KOPT-K1 (cell line): ENCODE data around the gene PRKAG2.

Experiments used
- H3K27ac ChIP-seq: fragments of 200-600 bp; sonication (generic); 2 replicates; pipeline ENCODE4 v1.5.1; 2016; ENCODE audit warnings: antibody characterized with exemption, mild to moderate bottlenecking, low read depth, low read length; ENCODE audit not compliant: poor library complexity, severe bottlenecking
- H3K36me3 ChIP-seq: fragments of 200-600 bp; sonication (generic); 2 replicates; pipeline ENCODE4 v1.5.1; 2017; ENCODE audit warnings: antibody characterized with exemption, mild to moderate bottlenecking, low read length, moderate library complexity; ENCODE audit not compliant: insufficient read depth
- H3K9me3 ChIP-seq: fragments of 200-600 bp; sonication (generic); 2 replicates; pipeline ENCODE4 v1.5.1; 2017; ENCODE audit warnings: antibody characterized with exemption, low read length, mild to moderate bottlenecking; ENCODE audit not compliant: insufficient read depth, poor library complexity, severe bottlenecking

The PRKAG2 gene

DNA sequence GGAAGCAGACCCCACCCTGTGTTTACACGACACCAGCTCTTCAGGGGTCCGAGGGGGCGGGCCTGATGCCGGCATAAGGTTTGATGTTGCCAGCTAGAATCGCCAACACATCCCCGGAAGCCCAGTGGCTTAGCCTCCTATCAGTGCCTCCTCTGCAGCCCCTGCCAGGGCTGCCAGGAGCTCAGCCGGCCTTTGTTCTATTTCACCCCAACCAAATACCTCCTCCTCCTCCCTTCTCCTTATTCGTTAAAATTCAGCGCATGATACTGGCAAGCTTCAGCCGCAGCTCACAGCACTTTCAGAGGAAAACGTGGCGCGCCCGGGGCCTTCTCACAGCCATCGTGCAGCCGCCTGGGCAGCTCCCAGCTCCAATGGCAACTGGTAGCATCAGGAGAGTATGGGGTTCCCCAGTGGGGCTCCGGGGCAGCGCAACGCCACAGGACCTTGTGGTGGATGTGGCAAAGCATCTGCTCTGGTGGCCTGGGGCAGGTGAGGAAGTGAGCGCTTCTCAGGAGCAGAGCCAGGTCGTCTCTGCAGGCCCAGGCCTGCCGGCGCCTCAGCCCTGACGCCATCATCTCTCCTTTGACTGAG is 180.9 kb downstream of the PRKAG2 start:
- H3K9me3 ChIP-seq: no peaks in the 10 kb centered on the region
- no peaks in the 10 kb centered on the region for H3K36me3 ChIP-seq
- no peak overlapping the region for H3K27ac ChIP-seq

DNA sequence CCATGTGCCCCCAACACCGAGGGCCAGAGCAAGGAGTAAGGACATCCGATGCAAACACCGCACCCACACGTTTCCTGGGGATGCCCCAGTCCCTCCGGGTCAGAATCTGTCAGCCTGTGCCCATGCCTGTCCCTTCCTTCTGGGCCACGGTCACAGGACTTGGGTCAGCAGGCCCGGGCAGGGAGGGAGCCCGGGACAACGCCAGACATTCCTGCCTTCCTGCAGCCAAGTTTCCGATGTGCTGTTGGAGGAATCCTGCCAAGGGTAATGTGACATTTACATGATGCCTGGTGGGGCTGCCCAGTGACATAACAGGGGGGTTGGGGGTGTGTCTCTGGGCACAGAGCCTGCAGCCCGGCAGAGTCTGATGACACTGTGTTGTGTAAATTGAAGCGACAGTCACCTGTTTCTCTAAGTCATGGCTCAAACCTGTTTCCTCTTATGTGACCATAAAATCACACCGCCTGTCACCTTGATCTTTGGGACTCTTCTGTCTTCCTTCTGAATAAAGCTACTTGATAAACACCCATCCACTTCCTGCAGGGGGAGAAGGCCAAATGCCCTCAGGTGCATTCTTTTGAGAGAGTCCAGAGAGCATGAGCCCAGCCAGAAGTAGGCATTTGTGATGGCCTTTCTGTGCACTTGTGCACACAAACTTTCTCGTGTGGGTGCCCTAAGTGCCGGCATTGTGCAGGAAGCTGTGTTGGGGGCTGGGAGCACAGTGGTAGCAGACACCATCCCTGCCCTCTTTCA is 181.9 kb downstream of the PRKAG2 start:
- Histone ChIP-seq H3K27ac (no peak overlapping the region), H3K9me3 (no peaks in the 10 kb centered on the region), H3K36me3 (no peaks in the 10 kb centered on the region)

DNA sequence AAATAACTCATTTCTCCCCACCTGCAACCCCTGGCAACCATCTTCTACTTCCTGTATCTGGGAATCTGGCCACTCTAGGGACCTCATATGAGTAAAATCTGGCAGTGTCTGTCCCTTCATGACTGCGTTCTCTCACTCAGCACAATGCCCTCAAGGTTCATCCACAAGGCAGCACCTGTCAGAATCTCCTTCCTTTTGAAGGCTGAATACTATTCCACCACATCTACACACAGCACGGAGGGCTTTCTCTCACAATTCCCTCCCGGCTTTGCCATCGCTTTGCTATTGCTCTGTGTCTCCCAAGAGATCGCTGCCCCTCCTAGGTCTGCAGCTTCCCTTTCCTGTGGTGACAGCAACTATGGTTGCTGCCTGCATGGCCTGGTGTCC is 182.5 kb downstream of the PRKAG2 start:
- H3K27ac ChIP-seq: no peak overlapping the region
- H3K36me3 ChIP-seq: no peaks in the 10 kb centered on the region
- H3K9me3 ChIP-seq: no peaks in the 10 kb centered on the region

DNA sequence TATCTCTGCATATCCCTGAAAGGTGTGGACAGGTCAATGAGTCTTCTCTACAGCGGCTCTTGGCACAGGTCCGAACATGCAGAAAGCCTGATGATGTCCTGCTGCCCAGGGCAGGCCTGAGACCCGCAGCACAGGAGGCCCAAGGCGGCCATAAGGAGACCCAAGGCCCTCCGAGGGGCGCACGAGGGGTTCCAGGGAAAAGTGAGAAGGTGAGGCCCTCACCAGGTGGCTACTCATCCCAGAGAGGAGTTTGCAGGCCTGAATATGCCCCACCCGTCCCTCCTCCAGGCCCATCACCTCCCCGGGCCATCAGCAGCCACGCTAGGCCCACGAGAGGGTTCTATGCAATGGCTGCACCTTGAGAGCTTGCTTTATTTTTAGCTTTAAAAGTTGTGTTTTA is 183.8 kb downstream of the PRKAG2 start:
- H3K9me3 ChIP-seq: no peaks in the 10 kb centered on the region
- H3K27ac ChIP-seq: no peak overlapping the region
- no peaks in the 10 kb centered on the region for H3K36me3 ChIP-seq

DNA sequence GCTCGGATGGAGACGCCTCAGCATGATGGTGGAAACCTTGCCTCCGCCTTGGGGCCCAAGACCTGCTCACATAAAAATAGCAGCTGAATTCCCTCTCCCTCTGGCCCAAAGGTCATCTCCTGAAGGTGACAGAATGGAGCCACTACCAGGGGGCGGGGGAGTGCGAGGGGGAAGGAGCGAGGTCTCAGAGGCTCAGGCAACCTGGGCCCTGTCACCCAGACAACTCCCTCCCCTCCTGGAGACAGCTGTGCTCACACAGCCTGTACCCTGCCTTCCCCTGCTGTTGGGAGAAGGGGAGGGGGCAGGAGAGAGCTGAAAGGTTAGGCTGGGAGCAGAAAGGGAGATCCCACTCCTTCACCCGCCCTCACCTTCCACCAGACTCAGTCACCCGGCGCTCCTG is 184.2 kb downstream of the PRKAG2 start:
- Histone ChIP-seq H3K36me3 (no peaks in the 10 kb centered on the region), H3K9me3 (no peaks in the 10 kb centered on the region), H3K27ac (no peak overlapping the region)

DNA sequence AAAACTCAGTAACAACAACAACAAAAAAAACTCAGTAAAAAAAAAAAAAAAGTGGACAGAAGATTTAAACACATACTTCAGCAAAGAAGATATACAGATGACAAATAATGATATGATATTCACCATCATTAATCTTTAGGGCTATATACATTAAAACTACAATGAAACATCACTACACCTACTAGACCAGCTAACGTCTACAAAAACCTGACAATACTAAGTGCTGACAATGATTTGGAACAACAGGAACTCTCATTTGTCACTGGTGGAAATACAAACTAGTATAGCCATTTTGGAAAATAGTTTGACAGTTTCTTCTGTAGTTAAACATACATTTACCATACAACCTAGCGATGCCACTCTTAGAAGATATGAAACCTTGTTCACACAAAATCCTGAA is 185.5 kb downstream of the PRKAG2 start:
- Histone ChIP-seq H3K36me3 (no peaks in the 10 kb centered on the region), H3K27ac (no peak overlapping the region), H3K9me3 (no peaks in the 10 kb centered on the region)

DNA sequence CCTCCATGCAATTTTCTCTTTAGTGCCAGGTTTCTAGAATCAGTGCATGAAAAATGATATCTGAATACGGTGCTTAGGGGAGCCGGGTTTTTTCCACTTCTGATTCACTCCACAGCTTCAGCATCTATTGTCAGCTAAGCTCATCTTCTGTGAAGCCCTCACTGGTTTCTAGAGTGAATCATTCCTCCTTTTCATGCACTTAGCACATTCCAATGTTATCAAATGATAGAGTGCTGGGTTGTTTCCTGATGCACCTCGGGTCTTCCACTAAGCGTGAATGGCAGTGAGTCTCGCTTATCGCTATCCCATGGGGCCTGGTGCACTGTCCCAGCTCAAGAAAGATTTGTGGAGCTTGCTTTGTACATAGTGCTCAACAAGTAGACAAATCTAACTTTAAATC is 186.3 kb downstream of the PRKAG2 start:
- no peak overlapping the region for H3K27ac ChIP-seq
- no peaks in the 10 kb centered on the region for H3K36me3 ChIP-seq
- H3K9me3 ChIP-seq: no peaks in the 10 kb centered on the region

DNA sequence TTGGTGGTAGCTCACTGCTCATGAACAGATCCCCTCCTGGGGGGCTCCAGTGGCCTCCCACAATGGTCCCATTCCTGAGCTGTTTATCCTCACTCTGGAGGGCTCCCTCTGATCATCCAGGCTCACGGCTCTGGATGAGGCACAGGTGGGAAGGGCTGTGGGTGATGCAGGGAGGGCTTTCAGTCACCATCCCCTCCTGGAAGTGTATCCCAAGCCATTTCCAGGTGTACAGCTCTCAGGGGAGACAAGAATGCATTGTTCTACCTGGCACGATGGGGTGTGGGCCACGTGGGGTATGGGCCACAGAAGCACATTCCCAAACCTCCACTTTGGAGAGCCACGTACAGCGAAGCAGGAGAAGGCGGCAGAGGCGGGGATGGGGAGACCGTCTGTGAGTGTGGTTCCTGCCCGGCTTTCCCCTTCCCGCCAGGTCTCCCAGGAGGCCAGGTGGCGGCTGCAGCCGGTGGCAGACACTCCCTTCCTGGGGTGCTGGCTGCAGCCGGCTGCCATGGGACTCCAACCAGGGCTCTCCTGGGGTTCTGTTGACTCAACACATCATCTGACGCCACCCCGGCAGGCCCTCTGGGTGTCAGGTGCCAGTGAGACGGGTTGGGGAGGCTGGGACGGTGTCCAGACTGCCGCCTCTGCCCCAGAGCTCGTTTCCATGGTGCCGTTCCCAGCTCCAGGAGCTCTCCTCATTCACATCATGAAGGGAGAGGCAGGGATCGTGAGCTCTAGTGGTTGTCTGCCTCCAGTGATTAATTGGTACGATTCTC is 187.5 kb downstream of the PRKAG2 start:
- Histone ChIP-seq H3K27ac (no peak overlapping the region), H3K36me3 (no peaks in the 10 kb centered on the region), H3K9me3 (no peaks in the 10 kb centered on the region)

DNA sequence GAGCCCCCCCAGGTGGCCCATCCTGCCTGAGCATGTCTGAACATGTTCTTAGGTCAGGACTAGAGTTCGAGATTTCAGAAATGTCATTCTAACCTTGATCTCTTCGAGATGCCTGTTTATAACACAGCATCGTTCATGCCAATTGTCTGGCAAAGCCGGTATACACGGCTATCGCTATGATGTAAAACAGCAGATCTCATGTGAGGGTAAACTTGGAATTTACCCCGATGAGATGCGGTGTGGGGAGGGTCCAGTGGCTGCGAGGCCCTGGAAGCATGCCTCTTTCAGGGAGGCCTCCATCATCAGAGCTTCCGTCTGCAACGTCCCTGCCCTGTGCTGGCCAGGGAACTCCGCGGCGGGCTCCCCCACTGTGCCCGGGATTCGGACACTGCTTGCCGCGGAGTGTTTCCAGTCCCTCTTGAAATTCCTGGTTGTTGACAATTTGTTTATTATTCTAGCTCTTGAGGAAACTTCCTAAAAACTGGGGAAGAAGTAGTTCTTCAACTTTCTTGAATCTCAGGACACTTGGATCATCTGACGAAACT is 188.6 kb downstream of the PRKAG2 start:
- H3K27ac ChIP-seq: no peak overlapping the region
- no peaks in the 10 kb centered on the region for H3K9me3 ChIP-seq
- H3K36me3 ChIP-seq: no peaks in the 10 kb centered on the region

DNA sequence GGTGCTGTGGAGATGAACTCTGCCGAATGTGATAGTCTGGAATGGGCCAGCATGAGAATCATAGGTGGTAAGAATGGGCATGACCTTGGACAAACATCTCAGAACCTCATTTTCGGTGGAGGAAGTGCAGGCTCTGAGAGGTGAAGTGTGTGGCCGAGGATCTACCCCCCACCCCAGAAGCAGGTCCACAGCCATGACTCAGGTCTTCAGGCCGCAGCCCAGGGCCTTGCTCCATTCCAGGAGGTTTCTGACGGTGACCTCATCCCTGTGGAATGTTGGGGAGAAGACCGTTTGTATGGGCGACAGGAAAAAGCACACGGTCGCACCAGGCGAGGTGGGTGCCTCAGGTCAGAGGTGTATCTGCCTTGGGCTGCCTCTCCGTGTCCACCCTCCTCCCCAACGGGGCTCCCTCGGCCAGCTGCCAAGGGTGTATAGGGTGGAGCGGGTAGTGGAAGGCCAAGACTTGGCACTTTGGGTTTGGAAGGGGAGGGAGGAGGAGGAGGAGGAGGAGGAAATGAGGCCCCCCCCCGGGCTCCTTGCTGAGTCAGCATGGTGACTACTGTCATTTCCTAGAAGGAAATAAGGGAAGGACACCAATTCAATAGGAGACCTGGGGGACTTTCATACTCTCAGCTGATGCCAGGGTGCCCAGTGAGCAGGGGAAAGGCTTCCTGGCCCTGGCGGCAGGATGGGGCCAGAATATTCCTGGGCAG is 189.2 kb downstream of the PRKAG2 start:
- no peak overlapping the region for H3K27ac ChIP-seq
- no peaks in the 10 kb centered on the region for H3K9me3 ChIP-seq
- H3K36me3 ChIP-seq: no peaks in the 10 kb centered on the region

DNA sequence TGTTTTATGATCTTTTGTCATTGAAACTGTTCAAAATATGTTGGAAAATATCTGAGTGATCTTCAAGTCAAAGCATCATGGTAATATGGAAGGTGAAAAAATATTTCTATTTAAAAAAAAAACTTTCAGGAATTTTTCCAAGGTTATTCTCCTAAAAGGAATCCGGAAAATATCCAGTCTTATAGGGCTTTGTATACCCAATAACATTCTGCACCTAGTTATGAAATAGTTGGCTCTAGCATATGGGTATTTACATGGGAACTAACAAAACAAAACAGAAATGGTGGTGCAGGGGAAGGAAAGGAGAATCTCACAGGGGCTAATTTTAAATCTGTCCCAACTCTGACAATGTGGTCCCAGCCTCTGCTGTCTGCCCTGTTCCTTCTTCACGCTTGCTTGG is 190.1 kb downstream of the PRKAG2 start:
- no peaks in the 10 kb centered on the region for H3K36me3 ChIP-seq
- H3K9me3 ChIP-seq: no peaks in the 10 kb centered on the region
- no peak overlapping the region for H3K27ac ChIP-seq

DNA sequence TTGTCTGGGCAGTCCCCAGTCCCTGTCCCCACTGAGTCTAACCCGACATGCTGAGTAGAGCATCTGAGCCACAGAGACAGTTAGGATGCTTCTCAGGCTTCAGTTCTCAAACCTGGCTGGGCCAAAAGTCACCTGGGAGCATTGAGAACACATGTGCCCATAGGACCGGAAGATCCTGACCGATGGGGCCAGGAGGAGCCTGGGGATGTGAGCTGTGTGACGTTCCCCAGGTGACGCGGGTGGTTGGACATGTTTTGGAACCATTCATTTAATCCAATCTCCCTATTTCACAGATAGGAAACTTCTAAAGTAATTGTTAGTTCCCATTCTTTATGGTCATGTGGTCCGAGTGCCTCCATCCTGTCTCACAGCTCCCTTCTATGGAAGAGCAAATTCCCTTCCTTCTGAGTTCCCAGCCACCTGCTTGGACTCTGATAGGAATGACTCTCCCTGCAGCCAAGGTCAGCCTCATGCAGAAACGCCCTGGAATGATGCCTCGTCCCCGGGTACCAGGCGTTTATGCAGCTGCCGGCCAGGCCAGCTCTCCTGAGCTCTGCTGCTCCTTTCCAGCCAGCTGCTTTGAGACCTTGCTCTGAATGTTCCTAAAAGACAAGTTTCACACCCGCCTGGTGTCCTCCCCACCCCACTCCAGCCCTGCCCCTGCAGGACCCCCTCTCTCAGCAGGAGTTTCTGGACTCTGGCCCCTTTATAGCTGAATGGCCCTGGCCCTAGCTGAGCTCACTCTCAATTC is 190.7 kb downstream of the PRKAG2 start:
- Histone ChIP-seq H3K27ac (no peak overlapping the region), H3K36me3 (no peaks in the 10 kb centered on the region), H3K9me3 (no peaks in the 10 kb centered on the region)

DNA sequence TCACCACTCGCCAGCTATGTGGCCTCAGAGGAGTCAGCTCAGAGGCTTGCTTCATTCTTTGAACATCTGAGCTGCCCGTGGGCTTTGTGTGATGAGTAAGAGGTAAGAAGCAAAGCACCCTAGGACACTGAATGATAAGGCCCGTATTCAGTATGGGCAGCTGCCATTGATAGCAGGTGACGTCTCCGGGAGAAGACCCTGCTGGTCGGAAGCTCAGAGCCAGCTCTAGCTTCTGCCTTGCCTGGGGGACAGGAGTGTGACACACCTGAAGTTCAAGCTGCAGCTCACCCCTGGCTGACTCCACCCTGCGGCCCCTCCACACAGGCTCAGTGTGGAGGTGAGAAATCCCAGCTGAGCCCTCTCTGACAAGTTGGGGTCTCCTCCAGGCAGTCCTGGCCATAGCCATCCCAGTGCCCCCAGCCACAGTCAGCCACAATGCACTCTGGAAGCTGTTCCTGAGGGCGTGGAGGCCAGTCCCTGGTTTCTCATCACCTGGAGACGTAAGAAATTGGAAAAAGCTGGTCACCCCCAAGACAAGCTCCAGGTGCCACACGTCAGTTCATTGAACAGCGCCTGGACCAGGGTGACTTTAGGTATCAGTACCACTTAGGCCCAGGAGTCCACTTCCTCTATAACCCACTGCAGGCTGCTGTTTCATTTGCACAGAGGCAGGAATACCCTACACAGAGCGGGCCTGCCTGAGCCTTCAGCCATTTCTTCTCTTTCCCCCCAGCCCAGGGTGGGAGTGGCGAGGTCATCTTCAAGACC is 192.3 kb downstream of the PRKAG2 start:
- H3K9me3 ChIP-seq: no peaks in the 10 kb centered on the region
- no peak overlapping the region for H3K27ac ChIP-seq
- H3K36me3 ChIP-seq: no peaks in the 10 kb centered on the region
